GM12873 (cell line): ENCODE data around the gene SPN.

Experiments used
- CTCF ChIP-seq: IDR thresholded peaks from 2 replicates; pipeline ENCODE4 v1.5.1; 2012; ENCODE audit warnings: low read depth, mild to moderate bottlenecking, moderate library complexity, low read length, control low read depth; ENCODE audit not compliant: insufficient read depth; ENCODE audit errors: missing control alignments

The SPN gene

GRCh38 chr16:29646947-29647346 lies 16.1 kb upstream of the SPN start:
- TF ChIP-seq CTCF: no peak

- TF ChIP-seq CTCF: no peak
Measured at GRCh38 chr16:29649588-29650494, 13.2 kb upstream of the SPN start.

GRCh38 chr16:29650771-29651170 lies 12.3 kb upstream of the SPN start:
- no peak for TF ChIP-seq CTCF

GRCh38 chr16:29651774-29652349 lies 11.2 kb upstream of the SPN start:
- TF ChIP-seq CTCF: no peak

- no peak for TF ChIP-seq CTCF
Measured at GRCh38 chr16:29653471-29653870, 9.6 kb upstream of the SPN start.

GRCh38 chr16:29656688-29657523 lies 6.1 kb upstream of the SPN start:
- peak; percentile 2 for TF ChIP-seq CTCF

- TF ChIP-seq CTCF: no peak
Measured at GRCh38 chr16:29658705-29659104, 4.3 kb upstream of the SPN start.
